Colonic mucosa (tissue), 4 donors: Measurements from ENCODE around the gene PEX6. TPM values are rescaled to one million over a fixed set of nuclear protein-coding genes. Genes with fewer than 3 reads are reported as not detected.

Source experiments
- DNase-seq: peaks from one replicate; pipeline ENCODE4 v3.0.0-alpha.2; 2020
- H3K27ac ChIP-seq: fragments of 200-600 bp; one replicate; pipeline ENCODE4 v1.8.0; 2021
- H3K27me3 ChIP-seq: fragments of 200-600 bp; one replicate; pipeline ENCODE4 v1.8.0; 2021
- H3K36me3 ChIP-seq: fragments of 200-600 bp; one replicate; pipeline ENCODE4 v1.8.0; 2021
- H3K4me1 ChIP-seq: fragments of 200-600 bp; one replicate; pipeline ENCODE4 v1.8.0; 2021; ENCODE audit warnings: mild to moderate bottlenecking
- H3K4me3 ChIP-seq: fragments of 200-600 bp; one replicate; pipeline ENCODE4 v1.8.0; 2021
- H3K9ac ChIP-seq, 2 donors: one replicate each; pipeline ENCODE4 v1.7.0; 2013; ENCODE audit warnings: control low read depth in 2 of 2, low read depth in 2 of 2, low read length in 2 of 2
- H3K9me3 ChIP-seq: fragments of 200-600 bp; one replicate; pipeline ENCODE4 v1.8.0; 2021
- intact Hi-C: fragments of 100-400 bp; cut with DNase I; formaldehyde crosslinking; loops from one replicate; pipeline ENCODE4 v1.14.1; 2022
- total RNA-seq, 2 donors: library from RNA; stranded (reverse); fragmentation: NEBNext Ultra II Directional in 1 of 2; extraction: Animal tissue kit (Norgen Biotek cat#: 25700) in 1 of 2; gene quantifications; one replicate each; pipeline ENCODE4 v1.2.1, GENCODE V29; 2021
- TF ChIP-seq, protein P1 (sequence below): fragments of 200-600 bp; IDR thresholded peaks from one replicate; pipeline ENCODE4 v1.8.0; 2022; ENCODE audit warnings: antibody characterized with exemption, mild to moderate bottlenecking
- donor health status: healthy.
- donor health status: DM: no; HTN: no; CAD: no.
- donor health status: DM: no; HTN: no; CAD: no.

The PEX6 gene
- total RNA-seq, 2 donors from 2014 or later: 23.3 to 40.3 TPM

DNA sequence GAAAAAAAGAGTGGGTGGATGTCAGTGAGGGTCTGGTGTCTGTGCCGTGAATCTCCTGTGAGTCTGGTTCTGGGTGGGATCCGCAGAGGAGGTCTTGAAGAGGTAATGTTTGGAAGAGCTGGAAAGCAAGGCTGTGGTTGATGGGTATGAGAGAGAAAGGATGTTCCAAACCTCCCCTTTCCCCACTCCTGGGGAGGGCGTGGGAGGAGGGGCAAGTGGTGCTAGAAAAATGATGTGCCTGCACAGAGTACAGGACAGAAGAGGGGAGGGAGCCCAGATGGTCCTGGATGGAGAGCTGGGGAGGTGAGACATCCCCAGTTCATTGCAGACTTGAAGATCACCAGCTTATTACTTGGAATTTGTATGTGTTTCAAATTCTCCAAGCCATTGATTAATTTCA, 46.6 kb downstream of the PEX6 start:
- H3K27ac ChIP-seq: no peak overlapping the region
- intact Hi-C loops: no loop called here
- no peak for DNase-seq
- no peaks in the 10 kb centered on the region for H3K27me3 ChIP-seq
- H3K9me3 ChIP-seq: no peaks in the 10 kb centered on the region
- TF ChIP-seq, protein P1, sequence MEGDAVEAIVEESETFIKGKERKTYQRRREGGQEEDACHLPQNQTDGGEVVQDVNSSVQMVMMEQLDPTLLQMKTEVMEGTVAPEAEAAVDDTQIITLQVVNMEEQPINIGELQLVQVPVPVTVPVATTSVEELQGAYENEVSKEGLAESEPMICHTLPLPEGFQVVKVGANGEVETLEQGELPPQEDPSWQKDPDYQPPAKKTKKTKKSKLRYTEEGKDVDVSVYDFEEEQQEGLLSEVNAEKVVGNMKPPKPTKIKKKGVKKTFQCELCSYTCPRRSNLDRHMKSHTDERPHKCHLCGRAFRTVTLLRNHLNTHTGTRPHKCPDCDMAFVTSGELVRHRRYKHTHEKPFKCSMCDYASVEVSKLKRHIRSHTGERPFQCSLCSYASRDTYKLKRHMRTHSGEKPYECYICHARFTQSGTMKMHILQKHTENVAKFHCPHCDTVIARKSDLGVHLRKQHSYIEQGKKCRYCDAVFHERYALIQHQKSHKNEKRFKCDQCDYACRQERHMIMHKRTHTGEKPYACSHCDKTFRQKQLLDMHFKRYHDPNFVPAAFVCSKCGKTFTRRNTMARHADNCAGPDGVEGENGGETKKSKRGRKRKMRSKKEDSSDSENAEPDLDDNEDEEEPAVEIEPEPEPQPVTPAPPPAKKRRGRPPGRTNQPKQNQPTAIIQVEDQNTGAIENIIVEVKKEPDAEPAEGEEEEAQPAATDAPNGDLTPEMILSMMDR: no peak
- H3K36me3 ChIP-seq: peaks cover 14% of the 10 kb centered on the region
- no peak overlapping the region for H3K4me3 ChIP-seq
- H3K4me1 ChIP-seq: peaks cover 6% of the 10 kb centered on the region
- no peak overlapping the region for H3K9ac ChIP-seq

DNA sequence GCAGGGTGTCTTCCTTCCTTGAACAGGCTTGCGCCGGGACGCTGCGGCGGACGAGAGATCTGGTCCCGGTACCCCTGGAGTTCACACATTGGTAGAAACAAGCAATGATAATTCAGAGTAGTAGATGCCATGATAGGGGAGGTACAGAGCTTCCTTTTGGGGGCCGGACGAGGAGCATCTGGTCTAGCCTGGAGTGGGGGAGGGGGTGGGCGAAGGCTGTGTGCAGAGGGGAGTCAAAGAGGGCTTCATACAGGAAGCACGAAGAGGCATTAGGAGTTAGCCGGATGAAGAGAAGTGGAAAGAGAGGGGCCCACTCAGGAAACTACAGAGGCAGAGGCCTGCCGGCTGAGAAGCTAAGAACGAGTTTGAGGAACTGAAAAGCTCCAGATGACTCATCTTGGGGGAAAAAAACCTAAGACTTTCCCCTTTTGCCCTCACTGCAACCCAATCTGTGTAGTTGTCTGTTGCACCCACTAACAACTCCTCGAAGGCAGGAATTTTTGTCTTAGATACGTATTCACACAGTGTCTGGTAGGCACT, 49.1 kb downstream of the PEX6 start:
- TF ChIP-seq, protein P1: no peak
- no peak for DNase-seq
- Histone ChIP-seq H3K27me3 (no peaks in the 10 kb centered on the region), H3K4me1 (peaks cover 6% of the 10 kb centered on the region), H3K27ac (peak overlapping the region; percentile 95), H3K36me3 (peaks cover 6% of the 10 kb centered on the region), H3K9me3 (no peaks in the 10 kb centered on the region), H3K9ac (peak overlapping the region; percentile 70 to 90), H3K4me3 (peak overlapping the region; percentile 70)
- intact Hi-C loops: no loop called here

DNA sequence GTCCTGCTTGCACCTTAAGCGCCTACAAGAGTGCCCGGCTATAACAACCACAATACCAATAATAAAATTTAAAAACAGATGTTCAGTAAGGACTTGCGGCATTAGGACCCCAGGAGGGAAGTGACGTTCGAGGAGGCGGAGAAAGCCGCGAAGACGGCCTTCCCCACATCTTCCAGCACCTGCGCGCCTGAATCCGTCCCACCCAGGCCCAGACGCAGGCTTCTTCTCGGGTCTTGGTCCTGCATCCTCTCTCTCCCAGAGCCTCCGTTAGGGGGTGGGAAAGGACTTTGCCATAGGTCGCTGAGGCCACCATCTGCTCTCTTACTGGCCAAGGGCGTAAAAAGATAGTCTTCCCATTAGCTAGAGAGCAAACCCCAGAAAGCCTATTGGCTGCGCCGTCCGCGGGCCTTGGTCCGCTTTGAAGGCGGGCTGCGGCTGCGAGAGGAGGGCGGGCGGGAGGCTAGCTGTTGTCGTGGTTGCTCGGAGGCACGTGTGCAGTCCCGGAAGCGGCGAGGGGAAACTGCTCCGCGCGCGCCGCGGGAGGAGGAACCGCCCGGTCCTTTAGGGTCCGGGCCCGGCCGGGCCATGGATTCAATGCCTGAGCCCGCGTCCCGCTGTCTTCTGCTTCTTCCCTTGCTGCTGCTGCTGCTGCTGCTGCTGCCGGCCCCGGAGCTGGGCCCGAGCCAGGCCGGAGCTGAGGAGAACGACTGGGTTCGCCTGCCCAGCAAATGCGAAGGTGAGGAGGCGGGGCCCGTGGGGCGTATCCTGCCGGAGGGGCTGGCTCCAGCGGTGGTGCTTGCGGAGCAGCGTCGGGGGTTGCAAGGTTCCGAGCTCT, 49.8 kb downstream of the PEX6 start, which contains the start of gene CNPY3:
Gene CNPY3, plus strand, starts transcription at position 495 of the 835 bp plus-strand sequence. Its CDS starts 91 bp downstream, at position 586.
- TF ChIP-seq, protein P1: no peak
- H3K27me3 ChIP-seq: no peaks in the 10 kb centered on the region
- H3K36me3 ChIP-seq: peaks cover 3% of the 10 kb centered on the region
- peak within 1 kb of the TSS; percentile 70 to 90 for H3K9ac ChIP-seq
- no peaks in the 10 kb centered on the region for H3K9me3 ChIP-seq
- H3K4me1 ChIP-seq: peaks cover 6% of the 10 kb centered on the region
- H3K27ac ChIP-seq: peak within 1 kb of the TSS; percentile 95
- peak within 1 kb of the TSS; percentile 70 for H3K4me3 ChIP-seq
- intact Hi-C loops: no loop called here
- DNase-seq: peak; percentile 94

DNA sequence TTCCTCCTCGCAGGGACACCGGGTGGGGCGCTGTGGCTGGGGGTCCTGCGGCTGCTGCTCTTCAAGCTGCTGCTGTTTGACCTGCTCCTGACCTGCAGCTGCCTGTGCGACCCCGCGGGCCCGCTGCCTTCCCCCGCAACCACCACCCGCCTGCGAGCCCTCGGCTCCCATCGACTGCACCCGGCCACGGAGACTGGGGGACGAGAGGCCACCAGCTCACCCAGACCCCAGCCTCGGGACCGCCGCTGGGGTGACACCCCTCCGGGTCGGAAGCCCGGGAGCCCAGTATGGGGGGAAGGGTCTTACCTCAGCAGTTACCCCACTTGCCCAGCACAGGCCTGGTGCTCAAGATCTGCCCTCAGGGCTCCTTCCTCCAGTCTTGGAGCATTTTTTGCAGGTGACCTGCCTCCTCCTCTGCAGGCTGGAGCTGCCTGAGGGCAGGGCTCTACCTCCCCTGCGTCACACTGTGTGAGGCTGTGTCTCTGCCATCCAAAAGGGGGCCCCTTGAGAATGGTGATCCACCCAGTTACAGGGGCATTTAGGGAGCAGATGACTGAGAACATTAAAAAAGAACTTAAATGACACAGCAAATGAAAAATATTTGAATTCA, 53.6 kb downstream of the PEX6 start:
- peaks cover under 1% of the 10 kb centered on the region for H3K4me1 ChIP-seq
- H3K27me3 ChIP-seq: no peaks in the 10 kb centered on the region
- no peaks in the 10 kb centered on the region for H3K9me3 ChIP-seq
- DNase-seq: no peak
- H3K9ac ChIP-seq: no peak overlapping the region
- H3K36me3 ChIP-seq: no peaks in the 10 kb centered on the region
- H3K27ac ChIP-seq: no peak overlapping the region
- TF ChIP-seq, protein P1: no peak
- intact Hi-C loops: no loop called here
- no peak overlapping the region for H3K4me3 ChIP-seq

DNA sequence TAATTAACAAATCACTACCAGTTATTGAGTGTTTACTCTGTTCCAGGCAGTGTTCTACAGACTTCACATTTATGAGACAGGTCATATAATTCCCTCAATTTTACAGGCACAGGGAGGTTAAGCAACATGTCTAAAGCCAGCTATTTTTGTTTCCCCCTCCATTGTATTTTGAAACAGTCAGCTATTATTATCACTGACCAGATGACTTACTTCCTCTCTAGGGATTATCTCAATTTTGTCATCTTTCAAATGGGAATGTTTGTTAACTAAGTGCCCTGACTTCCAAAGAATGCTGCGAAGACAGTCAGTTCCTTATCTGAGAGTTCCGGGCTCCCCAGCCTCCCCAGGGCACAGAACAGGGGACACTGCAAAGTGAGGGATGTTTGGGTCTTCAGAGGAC, 55.3 kb downstream of the PEX6 start:
- Histone ChIP-seq H3K9me3 (no peaks in the 10 kb centered on the region), H3K27me3 (no peaks in the 10 kb centered on the region), H3K4me1 (no peaks in the 10 kb centered on the region), H3K9ac (no peak overlapping the region), H3K36me3 (no peaks in the 10 kb centered on the region), H3K4me3 (no peak overlapping the region), H3K27ac (no peak overlapping the region)
- TF ChIP-seq, protein P1: no peak
- no peak for DNase-seq
- intact Hi-C loops: no loop called here
